ENCODE data around the gene TRMT61A.

TRMT61A gene

DNA sequence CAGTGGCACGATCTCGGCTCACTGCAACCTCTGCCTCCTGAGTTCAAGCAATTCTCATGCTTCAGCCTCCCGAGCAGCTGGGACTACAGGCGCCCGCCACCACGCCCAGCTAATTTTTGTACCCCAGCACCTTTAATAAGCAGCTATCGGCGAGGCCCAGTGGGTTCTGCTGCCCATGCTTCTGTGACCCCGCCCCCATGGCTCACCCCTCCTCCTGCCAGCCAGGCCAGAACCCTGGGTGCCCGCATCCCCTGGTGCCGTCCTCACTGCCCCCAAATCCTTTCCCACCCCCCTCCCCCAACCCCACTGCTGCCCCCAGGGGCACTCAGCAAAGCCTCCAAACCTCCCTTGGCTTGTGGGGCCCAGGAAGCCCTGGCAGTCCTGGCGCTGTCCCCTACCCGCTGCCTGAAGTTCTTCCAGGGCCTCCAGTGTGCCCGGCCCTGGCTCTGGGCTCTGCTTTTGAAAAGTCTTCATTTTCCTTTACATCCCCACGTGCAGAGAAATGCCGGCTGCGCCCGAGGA is 19.0 kb downstream of the TRMT61A start:
- TF ChIP-seq, protein P1, sequence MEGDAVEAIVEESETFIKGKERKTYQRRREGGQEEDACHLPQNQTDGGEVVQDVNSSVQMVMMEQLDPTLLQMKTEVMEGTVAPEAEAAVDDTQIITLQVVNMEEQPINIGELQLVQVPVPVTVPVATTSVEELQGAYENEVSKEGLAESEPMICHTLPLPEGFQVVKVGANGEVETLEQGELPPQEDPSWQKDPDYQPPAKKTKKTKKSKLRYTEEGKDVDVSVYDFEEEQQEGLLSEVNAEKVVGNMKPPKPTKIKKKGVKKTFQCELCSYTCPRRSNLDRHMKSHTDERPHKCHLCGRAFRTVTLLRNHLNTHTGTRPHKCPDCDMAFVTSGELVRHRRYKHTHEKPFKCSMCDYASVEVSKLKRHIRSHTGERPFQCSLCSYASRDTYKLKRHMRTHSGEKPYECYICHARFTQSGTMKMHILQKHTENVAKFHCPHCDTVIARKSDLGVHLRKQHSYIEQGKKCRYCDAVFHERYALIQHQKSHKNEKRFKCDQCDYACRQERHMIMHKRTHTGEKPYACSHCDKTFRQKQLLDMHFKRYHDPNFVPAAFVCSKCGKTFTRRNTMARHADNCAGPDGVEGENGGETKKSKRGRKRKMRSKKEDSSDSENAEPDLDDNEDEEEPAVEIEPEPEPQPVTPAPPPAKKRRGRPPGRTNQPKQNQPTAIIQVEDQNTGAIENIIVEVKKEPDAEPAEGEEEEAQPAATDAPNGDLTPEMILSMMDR (IDR thresholded peaks at IDR 0.05), result no peak
- TF ChIP-seq ZFX (IDR thresholded peaks at IDR 0.05; ENCODE audit: borderline replicate concordance), result no peak
- no peak overlapping the region for H3K27ac ChIP-seq

DNA sequence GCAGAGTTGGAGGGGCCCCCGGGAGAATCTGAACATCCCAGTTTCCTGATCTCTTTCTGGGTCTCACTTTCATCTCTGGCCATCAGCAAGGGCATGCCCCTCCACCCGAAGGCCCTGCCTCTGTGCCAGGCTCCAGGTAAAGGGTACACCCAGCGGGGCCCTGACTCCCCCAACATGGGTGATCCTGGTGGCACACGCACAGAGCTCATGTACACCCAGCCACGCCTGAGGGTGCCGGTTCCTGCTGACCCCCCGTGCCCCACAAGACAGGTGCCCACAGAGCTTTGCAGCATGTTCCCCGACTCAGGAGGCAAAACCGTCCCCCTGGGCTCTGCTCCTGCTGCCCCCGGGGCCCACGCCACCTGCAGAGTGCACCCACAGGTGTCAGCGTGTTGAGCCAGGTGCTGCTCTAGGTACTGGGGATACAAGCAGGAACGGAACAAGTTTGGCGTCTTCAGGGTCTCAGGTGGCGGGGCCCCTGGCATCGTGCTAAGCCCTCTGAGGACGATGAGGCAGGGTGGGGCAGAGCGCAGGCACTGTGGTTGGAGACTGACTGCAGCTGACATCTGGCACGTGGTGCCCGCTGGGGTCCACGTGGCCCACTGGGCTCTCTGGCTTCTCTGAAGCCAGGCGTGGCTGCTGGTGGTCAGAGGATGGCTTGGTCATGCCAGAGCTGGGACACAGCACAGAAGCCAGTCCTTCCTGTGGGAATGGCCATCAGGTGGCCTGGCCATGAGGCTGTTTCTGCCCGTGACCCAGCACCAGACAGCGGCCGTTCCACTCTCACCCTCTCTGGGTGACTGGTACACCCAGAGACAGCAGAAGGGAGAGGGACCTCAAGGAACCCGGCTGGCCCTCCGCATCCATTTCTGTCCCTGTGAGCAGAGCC is 19.7 kb downstream of the TRMT61A start:
- no peak overlapping the region for H3K27ac ChIP-seq
- TF ChIP-seq ZFX (IDR thresholded peaks at IDR 0.05; ENCODE audit: borderline replicate concordance), result no peak
- TF ChIP-seq, protein P1 (IDR thresholded peaks at IDR 0.05), result no peak

DNA sequence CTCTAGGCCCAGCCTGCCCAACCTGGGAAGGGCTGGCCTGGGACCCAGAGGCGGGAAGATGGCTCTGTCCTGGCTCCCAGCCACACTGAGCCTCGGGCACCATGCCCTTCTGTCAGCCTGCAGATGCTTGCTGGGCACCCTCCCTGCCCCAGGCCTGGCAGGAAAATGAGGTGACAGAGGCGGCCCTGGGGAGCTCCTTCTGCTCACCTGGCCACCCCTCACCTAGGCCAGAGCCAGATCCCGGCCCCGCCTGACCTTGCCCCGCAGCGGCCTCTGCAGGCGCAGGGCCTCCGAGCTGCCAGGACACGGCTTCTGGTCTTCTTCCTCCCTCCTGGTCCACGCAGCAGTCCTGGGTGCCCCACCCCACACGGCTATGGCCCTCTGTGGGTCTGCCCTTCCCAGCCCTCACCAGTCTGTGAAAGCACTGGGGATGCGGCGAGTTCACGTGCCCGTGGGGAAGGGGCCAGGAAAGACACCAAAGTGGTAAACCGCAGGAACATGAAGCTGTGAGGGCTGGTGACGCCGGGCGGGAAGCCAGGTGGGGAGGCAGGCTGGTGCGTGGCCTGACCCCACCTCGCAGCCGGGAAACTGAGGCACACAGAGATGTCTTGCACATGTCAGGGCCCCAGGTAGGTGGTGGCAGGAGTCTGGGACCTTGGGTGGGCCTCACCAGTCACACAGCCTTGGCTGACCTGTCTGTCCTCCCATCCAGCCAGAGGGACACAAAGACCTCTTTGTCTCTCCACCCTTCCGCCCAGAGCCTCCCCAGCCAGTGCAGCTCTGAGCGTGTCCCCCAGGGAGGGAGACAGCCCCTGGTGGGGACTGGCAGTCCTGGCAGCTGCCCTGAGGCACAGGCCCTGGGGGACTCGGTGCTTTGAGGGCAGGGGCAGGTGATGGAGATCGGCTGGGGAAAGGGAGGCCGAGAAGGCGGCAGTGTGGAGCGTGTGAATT is 20.6 kb downstream of the TRMT61A start:
- no peak for TF ChIP-seq ZFX (IDR thresholded peaks at IDR 0.05; ENCODE audit: borderline replicate concordance)
- H3K27ac ChIP-seq, result no peak overlapping the region

DNA sequence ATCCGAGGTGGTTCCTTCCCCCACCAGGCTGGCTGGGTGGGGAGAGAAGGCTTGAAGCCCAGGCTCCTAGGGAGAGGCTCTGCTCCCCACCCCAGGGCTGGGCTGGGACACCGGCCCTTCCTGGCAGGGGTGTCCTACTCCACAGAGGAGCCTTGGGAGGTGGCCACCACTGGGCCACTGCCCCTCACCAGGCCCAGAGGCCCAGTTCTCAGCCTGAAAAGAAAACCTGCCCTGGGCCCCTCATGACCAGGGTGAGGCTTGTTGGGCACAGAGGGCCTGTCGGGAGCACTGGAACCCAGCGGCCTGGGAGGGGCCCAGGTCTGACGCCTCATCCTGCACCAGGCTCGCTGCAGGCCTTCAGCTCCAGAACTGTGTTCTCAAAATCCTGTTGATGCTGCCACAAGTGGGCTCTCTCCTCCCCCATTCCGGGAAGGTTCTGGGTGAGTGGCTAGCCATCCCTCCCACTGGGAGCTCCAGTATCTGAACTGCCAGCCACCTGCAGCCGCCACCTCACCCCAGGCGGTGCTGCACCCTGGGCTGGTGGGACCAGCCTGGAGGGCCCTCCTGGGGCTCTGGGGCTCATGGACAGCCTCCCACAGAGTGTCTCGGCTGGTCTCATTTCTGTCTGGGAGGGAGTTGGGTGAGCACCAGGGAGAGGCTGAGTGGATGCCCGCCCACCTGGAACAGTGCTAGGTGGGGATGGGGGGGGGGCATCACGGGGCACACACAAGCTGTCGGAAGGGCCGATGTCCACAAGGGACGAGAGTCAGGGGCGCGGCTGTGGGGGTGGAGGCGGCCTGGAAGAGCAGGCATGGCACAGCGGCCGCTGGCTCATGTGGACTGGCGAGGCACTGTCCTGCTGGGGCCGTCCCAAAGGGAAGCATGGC is 21.7 kb downstream of the TRMT61A start:
- TF ChIP-seq, protein P1 (IDR thresholded peaks at IDR 0.05), result no peak
- no peak for TF ChIP-seq ZFX (IDR thresholded peaks at IDR 0.05; ENCODE audit: borderline replicate concordance)
- H3K27ac ChIP-seq, result no peak overlapping the region

DNA sequence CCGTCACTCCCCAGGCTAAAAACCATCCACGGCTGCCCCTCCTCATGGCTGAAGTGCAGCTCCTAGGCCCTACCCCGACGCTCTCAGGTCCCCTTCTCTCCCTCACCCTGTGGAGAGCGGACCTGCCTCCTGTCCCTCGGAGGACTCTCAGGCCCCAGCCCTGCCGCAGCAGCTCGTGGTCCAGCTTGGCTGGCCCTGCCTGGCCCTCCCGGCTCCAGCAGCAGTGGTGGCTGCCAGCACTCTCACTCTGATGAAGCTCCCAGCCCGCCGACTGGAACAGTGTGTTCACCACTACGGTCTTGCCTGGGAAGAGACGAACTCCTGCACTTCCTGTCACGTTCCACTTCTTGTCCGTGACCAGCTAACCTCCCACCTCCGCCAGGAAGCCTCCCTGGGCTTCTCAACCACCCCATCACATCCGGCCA is 22.4 kb downstream of the TRMT61A start:
- H3K27ac ChIP-seq, result no peak overlapping the region
- TF ChIP-seq ZFX (IDR thresholded peaks at IDR 0.05; ENCODE audit: borderline replicate concordance), result no peak
- TF ChIP-seq, protein P1 (IDR thresholded peaks at IDR 0.05), result no peak

DNA sequence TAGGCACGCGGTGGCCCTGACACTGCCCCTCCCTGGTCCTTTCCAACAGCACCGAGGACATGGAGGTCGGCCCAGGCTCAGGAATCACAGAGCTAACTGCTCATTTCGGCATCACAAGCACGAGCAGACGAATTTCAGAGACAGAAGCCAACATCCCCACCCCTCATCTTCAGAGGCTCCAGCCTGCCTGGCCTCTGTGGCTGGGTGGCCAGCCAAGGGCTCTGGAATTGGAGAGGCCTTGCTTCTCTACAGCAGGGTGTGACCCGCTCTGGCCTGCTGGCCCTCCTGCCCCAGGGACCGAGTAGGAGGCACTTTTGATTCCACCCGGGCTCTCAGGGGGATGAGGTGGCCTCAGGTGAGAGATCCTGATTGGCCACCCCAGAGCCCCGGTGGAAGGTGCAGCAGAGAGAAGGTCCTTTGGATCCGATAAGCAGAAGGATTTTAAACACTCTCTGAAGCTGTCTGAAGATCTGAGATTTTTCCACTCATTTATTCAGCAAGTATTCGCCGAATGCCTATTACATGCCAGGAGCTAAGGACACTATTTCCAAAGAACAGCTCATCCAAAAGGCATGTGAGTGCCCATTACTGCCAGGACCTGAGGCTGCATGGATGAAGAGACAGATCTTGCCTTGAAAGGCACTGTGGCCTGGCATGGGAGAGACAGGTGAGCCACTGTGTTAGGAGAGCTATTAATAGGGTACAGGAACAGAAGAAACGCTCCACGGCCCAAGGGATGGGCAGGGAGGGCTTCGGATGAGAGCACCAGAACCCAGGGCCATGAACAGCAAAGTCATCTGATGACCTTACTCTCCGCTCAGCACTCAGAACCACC is 23.2 kb downstream of the TRMT61A start:
- H3K27ac ChIP-seq, result no peak overlapping the region
- TF ChIP-seq ZFX (IDR thresholded peaks at IDR 0.05; ENCODE audit: borderline replicate concordance), result no peak
- TF ChIP-seq, protein P1 (IDR thresholded peaks at IDR 0.05), result no peak
